Lower leg skin (tissue), 3 donors: Measurements from ENCODE around the gene CTSE.

Experiments
- CTCF ChIP-seq, 3 donors: fragments of 450-650 bp; IDR thresholded peaks; one replicate each; pipeline ENCODE4 v1.5.1; 2016; ENCODE audit warnings: antibody characterized with exemption in 3 of 3, mild to moderate bottlenecking in 3 of 3, moderate library complexity in 2 of 3
- POLR2A ChIP-seq, 2 donors: fragments of 450-650 bp; IDR thresholded peaks; one replicate each; pipeline ENCODE4 v1.6.1; 2016 to 2017; ENCODE audit warnings: antibody characterized with exemption in 2 of 2, mild to moderate bottlenecking in 1 of 2, moderate library complexity in 1 of 2

GRCh38 chr1:206039046-206039973, 15.6 kb upstream of the CTSE start:
- TF ChIP-seq CTCF (IDR thresholded peaks at IDR 0.05) (no peak), POLR2A (IDR thresholded peaks at IDR 0.05) (no peak)
